ENCODE measurements around the gene SCNN1B.
"Not testable (repeated sequence)": the region's sequence is repeated elsewhere in the genome, so short reads cannot be mapped to it uniquely, and the experiment has no call there.

SCNN1B gene

GRCh38 chr16:23302045-23302956 lies at the start of gene SCNN1B:
TSS of gene SCNN1B (plus strand) at chr16:23302302. CDS start at chr16:23348600, 46,298 bp downstream.
- DNase-seq (ENCODE audit: low read depth in 2 of 2): no peak

GRCh38 chr16:23252310-23252709 lies 49.8 kb upstream of the SCNN1B start:
- DNase-seq (ENCODE audit: low read depth in 2 of 2): no peak

GRCh38 chr16:23253650-23254049 lies 48.5 kb upstream of the SCNN1B start:
- not testable (repeated sequence) for DNase-seq (ENCODE audit: low read depth in 2 of 2)

GRCh38 chr16:23254338-23254737 lies 47.8 kb upstream of the SCNN1B start:
- DNase-seq (ENCODE audit: low read depth in 2 of 2): no peak

- DNase-seq (ENCODE audit: low read depth in 2 of 2): no peak
Measured at GRCh38 chr16:23255000-23255399, 47.1 kb upstream of the SCNN1B start.

- no peak for DNase-seq (ENCODE audit: low read depth in 2 of 2)
Measured at GRCh38 chr16:23256440-23256839, 45.7 kb upstream of the SCNN1B start.

- DNase-seq (ENCODE audit: low read depth in 2 of 2): no peak
Measured at GRCh38 chr16:23257682-23258081, 44.4 kb upstream of the SCNN1B start.

- DNase-seq (ENCODE audit: low read depth in 2 of 2): no peak
Measured at GRCh38 chr16:23258919-23259237, 43.2 kb upstream of the SCNN1B start.

- no peak for DNase-seq (ENCODE audit: low read depth in 2 of 2)
Measured at GRCh38 chr16:23267647-23268046, 34.5 kb upstream of the SCNN1B start.

GRCh38 chr16:23268561-23268960 lies 33.5 kb upstream of the SCNN1B start:
- no peak for DNase-seq (ENCODE audit: low read depth in 2 of 2)

GRCh38 chr16:23269248-23269953 lies 32.7 kb upstream of the SCNN1B start:
- no peak for DNase-seq (ENCODE audit: low read depth in 2 of 2)

- DNase-seq (ENCODE audit: low read depth in 2 of 2): no peak
Measured at GRCh38 chr16:23270654-23271053, 31.4 kb upstream of the SCNN1B start.

GRCh38 chr16:23274968-23275367 lies 27.1 kb upstream of the SCNN1B start:
- no peak for DNase-seq (ENCODE audit: low read depth in 2 of 2)

- no peak for DNase-seq (ENCODE audit: low read depth in 2 of 2)
Measured at GRCh38 chr16:23276821-23277220, 25.3 kb upstream of the SCNN1B start.

GRCh38 chr16:23278031-23278430 lies 24.1 kb upstream of the SCNN1B start:
- DNase-seq (ENCODE audit: low read depth in 2 of 2): no peak

GRCh38 chr16:23279721-23280153 lies 22.4 kb upstream of the SCNN1B start:
- no peak for DNase-seq (ENCODE audit: low read depth in 2 of 2)

- DNase-seq (ENCODE audit: low read depth in 2 of 2): no peak
Measured at GRCh38 chr16:23280483-23280967, 21.6 kb upstream of the SCNN1B start.

- no peak for DNase-seq (ENCODE audit: low read depth in 2 of 2)
Measured at GRCh38 chr16:23282568-23282967, 19.5 kb upstream of the SCNN1B start.

- no peak for DNase-seq (ENCODE audit: low read depth in 2 of 2)
Measured at GRCh38 chr16:23283571-23283970, 18.5 kb upstream of the SCNN1B start.

GRCh38 chr16:23284584-23284983 lies 17.5 kb upstream of the SCNN1B start:
- no peak for DNase-seq (ENCODE audit: low read depth in 2 of 2)

- DNase-seq (ENCODE audit: low read depth in 2 of 2): no peak
Measured at GRCh38 chr16:23286131-23286532, 16.0 kb upstream of the SCNN1B start.

GRCh38 chr16:23288209-23288608 lies 13.9 kb upstream of the SCNN1B start:
- DNase-seq (ENCODE audit: low read depth in 2 of 2): no peak

All from stimulated activated CD8-positive, alpha-beta memory T cell treated with anti-CD3 and anti-CD28 coated beads, Interleukin-15, amount 100 ng/mL, for 48 hours (primary cell).